HG02678 (cell line): ENCODE data around the gene TP53AIP1.
"Not testable (repeated sequence)": the region's sequence is repeated elsewhere in the genome, so short reads cannot be mapped to it uniquely, and the experiment has no call there.

Source experiments
- ATAC-seq: cut with Tn5 transposase; IDR thresholded peaks from one replicate; pipeline ENCODE4 v1.9.1; 2021; ENCODE audit warnings: mild to moderate bottlenecking, moderate library complexity; ENCODE audit not compliant: unreplicated experiment

TP53AIP1 gene

DNA sequence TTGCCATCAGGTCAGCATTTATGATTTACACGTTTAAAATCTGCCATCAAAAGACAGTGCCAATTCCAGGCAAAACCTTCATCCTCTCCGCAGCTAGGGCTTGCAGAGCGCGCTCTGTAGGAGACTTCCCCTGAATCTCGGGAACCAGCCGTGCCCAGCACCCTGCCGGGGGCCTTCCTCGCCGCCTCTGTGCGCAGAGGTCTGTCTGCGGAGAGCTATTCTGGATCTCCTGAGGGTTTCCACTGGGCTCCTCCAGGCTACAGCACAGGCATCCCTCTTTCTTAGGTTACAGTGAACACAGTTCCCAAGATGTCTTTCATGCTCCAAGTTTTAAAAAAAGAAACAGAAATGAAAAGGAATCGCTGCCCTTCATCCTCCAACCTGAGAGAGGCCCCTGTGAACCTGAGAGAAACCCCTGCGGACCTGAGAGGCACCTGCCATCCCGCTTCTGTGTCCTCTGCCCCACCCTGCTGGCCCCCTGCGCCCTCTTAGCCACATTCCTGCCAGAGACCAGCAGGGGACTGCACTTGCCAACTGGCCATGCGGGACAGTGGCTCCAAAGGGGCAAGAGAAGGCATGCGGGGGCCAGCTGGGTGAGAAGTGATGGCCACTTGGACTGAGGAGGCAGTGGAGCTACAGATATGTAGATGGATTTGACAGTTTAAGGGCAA is 16.1 kb downstream of the TP53AIP1 start:
- no peak for ATAC-seq

DNA sequence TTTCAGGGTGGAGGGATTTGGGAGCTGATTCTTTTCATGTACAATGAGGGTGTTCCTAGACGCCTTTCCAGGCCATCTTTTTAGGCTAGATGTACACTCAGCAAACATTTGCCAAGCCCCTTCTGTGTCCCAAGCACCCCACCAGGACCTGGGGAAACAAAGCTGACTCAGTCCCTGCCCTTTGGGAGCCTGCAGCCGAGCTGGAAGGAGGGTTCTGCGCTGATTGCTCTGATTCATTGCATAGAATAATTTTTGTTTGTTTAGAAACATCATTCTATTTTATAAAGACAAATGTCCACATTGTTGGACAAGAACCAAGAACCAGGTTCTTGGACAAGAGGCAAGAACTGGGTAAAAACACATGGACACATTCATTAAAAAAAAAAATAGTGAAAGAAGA is 16.7 kb downstream of the TP53AIP1 start:
- ATAC-seq = no peak

DNA sequence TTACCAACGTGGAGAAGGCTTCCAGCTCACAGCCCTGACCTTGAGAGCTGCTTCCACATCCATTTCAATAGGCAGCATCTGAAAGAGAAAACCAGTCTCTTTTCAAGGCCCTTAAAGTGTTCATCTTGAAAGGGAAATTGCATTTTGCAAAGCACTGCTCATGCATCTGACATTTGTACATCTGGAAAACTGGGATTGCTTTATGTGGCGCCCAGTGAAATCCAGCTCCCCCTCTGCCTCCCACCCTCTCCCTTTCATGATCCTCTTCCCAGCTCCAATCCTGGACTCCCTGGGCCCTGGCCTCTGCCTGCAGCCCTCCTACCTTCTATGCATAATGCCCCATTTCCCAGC is 17.4 kb downstream of the TP53AIP1 start:
- ATAC-seq = no peak

DNA sequence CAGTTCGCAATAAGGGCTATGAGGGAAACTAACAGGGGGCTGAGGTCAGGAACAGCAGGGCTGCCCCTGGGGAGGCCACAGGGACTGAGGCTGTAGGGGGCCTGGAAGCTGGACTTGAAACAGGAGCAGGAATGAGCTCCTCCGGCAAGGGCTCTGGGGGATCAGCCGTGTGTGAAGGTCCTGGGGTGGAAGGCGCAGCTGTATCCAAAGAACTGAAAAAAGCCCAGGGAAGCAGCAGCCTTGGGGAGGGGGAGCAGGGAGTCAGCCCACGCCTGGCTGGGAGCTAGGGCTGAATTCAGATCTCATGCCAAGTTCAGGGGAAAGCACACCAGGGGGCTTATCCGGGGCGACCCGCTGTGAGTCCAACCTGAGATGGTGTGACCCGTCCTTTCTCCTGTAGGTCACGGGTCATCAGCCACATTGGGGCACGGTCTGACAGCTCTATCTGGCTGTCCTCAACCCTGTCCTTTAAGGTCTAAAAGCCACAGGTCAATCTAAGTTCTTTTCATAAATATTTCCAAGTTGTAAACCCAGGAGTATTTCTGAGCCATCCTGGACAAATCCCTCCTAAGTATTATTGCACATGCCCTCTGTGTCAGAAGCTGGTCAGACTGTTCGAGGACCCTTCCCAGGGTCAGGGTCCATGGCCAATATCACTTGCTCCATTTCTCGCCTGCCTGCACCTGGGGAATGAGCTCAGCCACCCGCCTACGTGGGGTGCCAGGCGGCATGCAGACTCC is 18.0 kb downstream of the TP53AIP1 start:
- ATAC-seq = no peak

DNA sequence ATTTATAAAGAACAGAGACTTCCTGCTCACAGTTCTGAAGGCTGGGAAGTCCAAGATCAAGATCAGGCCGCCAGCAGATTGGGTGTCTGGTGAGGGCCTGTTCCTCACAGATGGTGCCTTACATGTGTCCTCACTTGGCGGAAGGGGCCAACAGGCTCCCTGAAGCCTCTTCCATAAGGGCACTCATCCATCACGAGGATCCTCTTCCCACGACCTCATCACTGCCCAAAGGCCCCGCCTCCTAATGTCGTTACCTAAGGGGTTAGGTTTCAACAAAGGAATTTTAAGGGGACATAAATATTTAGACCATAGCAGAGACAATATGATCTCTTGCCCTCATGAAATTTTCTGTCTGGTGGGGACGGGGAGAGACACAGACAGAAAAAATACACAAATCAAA is 18.6 kb downstream of the TP53AIP1 start:
- ATAC-seq = no peak

DNA sequence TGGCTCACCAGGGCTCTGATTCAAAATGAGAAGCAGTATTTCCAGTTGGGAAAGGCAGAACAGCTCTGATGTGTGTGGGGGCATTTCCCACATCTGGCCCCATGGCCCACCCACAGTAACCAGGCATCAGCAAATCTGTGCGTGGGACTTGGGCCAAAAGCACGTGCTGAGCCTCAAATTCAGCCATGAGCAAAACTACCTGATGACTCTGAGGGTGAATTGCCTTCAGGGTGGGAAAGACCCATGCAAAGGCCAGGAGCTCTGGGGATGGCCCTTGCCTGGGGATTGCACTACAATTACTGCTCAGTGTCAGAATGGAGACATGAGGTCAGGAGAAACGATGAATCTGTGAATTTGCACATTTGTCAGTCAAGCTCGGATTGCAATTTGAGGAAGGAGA is 20.9 kb downstream of the TP53AIP1 start:
- ATAC-seq = no peak

DNA sequence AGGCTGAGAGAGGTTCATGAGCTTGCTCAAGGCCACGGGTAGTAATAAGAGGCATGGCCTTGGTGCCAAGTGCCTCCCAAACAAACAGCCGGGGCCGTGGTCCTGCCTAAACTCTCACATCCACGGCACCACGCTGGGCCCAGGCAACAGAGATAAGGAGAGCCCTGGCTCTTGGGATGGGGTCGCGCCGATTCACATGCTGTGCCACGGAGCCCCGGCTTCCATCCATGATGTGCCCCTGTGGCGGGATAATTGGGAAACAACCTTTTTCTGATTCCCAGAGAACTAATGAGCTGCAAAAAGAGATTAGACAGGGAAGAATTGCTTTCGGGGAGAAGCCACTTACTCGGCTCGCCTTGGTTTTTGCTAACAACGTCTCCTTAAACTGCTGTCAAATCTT is 22.0 kb downstream of the TP53AIP1 start:
- no peak for ATAC-seq

DNA sequence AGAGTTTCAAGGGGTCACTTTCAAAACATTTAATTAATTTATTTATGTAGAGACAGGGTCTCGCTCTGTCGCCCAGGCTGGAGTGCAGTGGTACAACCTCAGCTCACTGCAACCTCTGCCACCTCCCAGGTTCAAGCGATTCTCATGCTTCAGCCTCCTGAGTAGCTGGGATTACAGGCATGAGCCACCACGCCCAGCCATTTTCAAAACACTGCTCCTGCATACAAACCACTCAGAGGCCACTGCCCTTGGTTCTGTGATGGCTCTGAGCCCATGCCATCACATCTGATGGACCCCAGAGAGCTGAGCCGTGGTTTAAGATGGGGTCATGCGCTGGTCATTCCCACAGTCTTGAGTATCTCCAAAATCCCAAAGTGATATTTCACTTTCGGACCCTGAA is 23.0 kb downstream of the TP53AIP1 start:
- not testable (repeated sequence) for ATAC-seq

DNA sequence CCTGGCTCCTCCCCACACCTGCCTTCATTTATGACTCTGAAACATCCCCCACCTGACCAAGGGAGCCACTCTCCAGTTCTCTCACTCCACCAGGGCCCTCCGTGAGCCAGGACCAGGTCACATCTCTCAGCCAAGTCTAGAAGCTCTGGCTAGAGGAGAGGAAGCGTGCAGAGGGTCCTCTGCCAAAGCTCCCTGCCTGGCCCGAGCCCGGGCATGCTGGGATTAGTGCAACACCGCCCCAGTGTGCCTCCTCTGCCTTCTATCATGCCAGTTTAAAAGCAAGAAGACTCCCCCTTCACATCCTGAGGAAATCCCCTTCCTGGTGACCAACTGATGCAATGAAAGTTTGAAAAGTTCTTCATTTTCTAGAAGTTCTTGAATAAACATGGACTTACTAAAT is 23.5 kb downstream of the TP53AIP1 start:
- ATAC-seq = no peak

DNA sequence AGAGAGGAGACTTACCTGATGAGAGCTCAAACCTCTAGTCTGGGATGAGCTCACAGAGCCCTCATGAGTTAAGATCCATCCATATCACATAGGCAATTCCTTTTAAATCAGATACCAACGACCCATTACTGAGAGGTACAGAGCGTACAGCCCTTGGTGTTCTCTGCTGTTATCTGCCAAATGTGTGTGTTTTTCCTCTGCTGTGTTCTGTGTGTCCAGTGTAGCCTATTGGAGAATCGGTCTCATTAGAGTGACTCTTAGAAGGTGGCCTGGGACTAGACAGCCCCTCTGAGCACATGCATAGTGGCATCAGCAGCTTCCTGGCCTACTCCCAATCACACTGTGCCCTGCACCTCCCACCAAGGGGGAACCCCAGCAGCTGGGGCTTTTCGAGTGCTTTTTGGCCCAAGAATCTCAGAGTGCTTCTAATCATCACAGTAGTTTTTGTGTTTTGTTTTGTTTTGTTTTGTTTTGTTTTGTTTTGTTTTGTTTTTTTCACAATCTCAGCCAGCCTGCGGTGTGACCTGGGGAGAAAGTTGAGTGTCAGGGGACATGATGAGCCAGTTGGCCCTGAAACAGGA is 25.4 kb downstream of the TP53AIP1 start:
- peak; percentile 33 for ATAC-seq

DNA sequence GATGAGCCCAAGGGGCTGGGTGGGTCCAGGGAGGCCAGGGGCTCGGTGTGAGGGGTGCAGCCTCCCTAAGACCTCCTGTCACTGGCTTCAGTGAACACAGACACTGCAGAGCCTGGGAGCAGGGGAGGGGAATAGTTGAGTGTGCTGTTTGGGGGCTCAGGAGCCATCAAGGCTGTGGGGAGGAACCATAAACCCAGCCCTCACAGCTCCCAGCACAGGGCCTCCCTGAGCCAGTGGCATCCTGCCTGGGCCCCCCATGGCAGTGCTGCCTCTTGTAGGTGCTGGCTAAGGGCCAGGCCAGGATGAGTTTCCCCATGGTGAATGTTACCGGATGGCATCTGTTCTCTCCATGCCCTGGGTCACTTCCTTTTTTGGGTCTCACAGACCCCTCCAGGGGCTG is 26.0 kb downstream of the TP53AIP1 start:
- no peak for ATAC-seq

DNA sequence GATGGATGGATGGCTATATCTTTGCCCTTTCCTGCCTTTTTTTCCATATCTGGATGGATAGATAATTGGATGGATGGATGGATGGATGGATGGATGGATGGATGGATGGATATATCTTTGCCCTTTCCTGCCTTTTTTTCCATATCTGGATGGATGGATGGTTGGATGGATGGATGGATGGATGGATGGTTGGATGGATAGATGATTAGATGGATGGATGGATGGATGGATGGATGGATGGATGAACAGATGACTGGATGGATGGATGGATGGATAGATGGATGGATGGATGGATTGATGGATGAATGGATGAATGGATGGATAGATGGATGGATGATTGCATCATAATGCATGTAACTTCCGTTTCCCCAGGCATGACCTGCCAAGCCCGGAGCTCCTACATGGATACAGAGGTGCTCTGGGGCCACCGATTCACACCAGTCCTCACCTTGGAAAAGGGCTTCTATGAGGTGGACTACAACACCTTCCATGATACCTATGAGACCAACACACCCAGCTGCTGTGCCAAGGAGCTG is 26.6 kb downstream of the TP53AIP1 start:
- ATAC-seq = no peak

DNA sequence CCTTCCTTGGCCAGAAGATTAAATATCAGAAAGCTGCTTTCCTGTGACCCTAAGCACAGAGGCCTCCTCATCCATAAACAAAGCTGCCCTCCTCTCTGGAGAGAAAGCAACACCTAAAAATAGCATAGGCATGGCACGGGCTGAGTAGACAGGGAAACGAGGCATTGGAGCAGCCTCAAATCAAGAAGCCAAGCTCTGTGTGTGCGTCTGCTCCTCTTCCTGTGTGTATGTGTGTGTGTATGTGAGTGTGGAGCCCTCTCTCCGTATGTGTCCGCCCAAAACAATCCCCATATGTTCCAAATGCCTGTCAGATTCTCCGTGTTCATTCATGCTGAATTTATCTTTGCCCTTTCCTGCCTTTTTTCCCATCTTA is 27.5 kb downstream of the TP53AIP1 start:
- no peak for ATAC-seq

DNA sequence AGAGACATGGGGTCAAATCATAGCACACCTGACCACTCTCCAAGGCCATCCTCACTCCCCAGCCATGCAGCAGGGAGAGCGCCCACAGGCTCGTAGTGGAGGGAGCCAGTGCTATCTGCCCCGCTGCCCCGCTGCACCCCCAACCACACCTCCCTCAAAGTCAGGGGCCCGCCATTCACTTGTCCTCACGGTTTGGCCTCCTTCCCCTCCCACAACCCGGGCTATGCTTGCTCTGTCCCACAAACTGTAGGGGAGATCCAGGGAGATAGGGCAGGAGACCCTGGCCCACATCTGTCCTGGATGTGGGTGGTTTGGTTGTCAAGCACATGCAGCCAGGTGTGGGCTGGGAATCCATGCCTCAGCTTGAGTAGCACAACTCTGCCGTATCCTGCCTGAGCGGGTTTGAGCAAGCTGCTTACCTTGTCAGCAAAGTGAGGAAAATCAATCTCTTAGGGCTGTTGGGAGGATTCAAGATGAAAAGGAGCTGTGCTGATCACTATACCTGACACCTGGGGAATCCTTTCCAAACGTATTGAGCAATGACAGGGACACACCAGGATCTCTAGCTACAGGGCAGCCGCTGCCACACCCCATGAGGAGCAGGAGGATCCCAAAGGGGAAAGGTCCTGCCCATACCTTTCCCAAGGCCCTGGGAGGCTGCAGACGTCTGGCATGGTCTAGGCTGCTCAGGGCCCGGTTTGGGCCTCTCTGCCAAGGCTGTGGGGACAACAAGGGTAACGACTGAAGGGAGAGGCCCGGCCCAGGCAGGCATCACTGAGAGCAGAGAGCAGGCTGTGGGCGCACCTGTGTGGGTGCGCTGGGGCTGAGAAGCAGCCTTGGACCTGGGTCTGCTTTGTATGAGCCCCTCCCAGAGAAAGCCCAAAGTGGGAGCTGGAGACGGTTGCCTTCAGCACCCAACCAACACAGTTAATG is 28.2 kb downstream of the TP53AIP1 start:
- no peak for ATAC-seq

DNA sequence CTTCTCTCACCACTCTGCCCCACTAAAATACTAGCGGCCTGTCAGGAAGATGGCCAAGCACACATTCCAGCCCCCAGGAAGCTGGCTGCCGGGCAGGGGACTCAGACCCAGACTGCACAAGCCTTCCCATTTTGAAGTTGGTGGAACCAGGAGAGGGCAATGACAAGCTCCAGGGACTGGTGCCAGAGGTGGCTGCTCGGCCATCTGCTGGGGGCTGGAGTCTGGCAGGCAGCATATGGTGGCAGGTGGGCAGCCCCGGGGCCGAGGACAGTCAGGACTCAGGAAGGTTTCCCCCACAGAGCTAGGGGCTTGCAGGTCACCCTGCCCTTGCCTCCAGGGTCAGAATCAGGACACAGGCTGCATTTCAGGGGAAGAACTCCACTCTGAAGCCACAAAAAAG is 28.9 kb downstream of the TP53AIP1 start:
- ATAC-seq = no peak

DNA sequence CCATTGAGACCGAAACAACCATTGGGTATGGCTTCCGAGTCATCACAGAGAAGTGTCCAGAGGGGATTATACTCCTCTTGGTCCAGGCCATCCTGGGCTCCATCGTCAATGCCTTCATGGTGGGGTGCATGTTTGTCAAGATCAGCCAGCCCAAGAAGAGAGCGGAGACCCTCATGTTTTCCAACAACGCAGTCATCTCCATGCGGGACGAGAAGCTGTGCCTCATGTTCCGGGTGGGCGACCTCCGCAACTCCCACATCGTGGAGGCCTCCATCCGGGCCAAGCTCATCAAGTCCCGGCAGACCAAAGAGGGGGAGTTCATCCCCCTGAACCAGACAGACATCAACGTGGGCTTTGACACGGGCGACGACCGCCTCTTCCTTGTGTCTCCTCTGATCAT is 31.0 kb downstream of the TP53AIP1 start:
- no peak for ATAC-seq

DNA sequence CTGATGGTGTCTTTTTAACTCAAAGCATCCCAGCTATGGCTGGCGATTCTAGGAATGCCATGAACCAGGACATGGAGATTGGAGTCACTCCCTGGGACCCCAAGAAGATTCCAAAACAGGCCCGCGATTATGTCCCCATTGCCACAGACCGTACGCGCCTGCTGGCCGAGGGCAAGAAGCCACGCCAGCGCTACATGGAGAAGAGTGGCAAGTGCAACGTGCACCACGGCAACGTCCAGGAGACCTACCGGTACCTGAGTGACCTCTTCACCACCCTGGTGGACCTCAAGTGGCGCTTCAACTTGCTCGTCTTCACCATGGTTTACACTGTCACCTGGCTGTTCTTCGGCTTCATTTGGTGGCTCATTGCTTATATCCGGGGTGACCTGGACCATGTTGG is 31.4 kb downstream of the TP53AIP1 start:
- ATAC-seq = no peak

DNA sequence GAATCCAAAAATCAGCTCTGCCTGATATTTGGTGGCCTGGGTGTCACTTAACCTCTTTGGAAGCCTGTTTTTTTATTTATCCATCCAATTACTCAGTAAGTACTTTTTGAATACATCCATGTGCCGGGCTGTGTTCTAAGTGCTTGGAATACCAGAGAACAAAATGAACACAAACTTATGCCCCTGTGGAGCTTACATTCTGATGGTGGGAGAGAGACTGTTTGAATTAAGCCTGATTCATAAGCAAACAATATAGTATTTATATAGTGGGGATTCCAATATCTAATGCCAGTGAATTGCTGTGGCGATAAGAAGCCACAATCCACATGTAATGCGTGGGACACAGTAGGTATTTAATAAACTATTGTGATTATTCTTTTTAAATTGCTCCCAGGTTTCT is 32.1 kb downstream of the TP53AIP1 start:
- no peak for ATAC-seq

DNA sequence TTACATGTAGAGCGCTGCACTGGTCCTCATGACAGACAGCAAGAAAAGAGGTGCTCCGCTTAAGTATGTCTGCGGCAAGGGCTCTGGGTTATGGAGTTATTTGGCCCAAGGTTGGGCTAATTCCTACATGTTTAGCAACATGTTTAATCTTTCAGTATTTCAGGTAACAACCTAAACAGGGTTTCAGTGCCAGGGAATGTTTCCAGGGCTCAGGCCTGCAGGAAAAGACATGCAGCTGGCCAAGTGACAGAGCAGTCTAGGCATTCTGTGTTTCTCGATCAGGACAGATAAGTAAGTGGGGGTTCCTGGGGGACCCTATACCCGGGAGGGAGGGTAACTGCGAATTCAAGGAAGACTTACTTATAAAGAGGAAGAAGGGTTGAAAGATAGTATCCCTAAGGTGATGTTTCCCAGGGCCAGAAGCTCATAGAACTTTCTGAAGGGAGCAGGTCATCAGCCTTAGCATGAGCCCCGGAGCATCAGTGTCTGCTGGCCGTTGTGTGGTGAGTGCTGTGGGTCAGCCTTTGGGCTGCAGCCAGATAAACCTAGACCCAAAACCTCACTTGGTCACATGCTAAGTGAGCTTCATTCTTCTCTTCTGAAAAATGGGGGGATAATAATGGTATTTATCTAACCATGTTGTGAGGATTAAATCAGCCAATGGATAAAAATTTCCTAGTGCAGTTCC is 33.1 kb downstream of the TP53AIP1 start:
- no peak for ATAC-seq

DNA sequence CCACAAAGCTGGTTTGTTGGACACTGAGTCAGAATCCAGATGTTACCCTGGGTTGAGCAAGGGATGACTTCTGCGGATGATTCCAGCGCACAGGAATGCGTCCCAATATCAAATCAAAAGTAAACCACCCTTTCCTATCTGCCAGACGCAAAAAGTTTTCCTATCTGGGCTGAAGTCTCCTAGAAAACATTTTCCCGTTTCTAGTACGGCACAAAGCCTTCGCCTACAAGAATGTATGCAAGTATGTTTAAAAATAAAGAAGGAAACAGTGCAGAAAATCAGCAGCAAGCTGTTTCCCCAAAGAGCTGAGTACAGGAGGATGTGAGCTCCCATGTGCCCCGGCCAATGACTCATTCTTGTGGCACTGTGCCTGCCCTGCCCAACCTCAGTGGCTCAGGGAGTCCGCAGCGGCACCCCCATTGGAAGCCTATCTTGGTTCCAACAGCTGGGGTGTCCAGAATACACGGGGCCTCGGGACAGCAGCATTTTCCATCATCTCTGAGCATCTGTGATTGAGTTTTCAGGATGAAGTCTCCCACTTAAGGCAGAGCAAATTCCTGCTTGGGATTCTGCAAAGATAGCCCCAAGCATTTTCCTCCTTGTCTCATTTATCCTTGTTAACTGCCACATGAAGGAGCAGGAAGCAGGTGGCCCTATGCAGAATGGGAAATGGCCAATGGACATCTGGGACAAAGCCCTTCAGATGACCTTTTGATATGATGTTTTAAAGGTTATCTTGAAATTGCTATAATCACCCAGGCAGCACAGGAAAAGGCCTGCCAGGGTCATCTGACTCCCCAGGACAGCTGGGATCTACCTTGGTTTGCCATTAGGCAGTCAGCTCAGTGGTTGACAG is 34.1 kb downstream of the TP53AIP1 start:
- ATAC-seq = no peak
